A673 (cell line): ENCODE measurements around the gene DLEC1. TPM values are rescaled to one million over a fixed set of nuclear protein-coding genes. Genes with fewer than 3 reads are reported as not detected.

Experiments used
- BruUV-seq: library from RNA; stranded (reverse); fragments of 400-500 nt; replicated peaks from 2 replicates; lab custom pipeline; 2021; lab: Mats Ljungman, UMichigan
- CTCF ChIA-PET: fragments of 300-600 bp; sonication (Branson Sonifier 250); formaldehyde crosslinking; loops from one replicate; lab custom pipeline; 2022; ENCODE audit warnings: antibody characterized with exemption; lab: Charles Lee
- POLR2A ChIA-PET: fragments of 300-600 bp; sonication (Branson Sonifier 250); formaldehyde crosslinking; loops from one replicate; lab custom pipeline; 2022; ENCODE audit warnings: antibody characterized with exemption; ENCODE audit not compliant: low non-redundant PET; lab: Charles Lee
- DNase-seq: peaks from one replicate; pipeline ENCODE4 v3.0.0-alpha.2; 2015; ENCODE audit warnings: low spot score
- H3K27ac ChIP-seq: fragments of 200-600 bp; sonication (generic); 2 replicates; pipeline ENCODE4 v1.5.1; 2016; ENCODE audit warnings: mixed run types, low read depth, mild to moderate bottlenecking, mixed read lengths, antibody characterized with exemption, low read length; ENCODE audit not compliant: poor library complexity, severe bottlenecking
- H3K27me3 ChIP-seq: fragments of 200-600 bp; sonication (generic); replicated peaks from 2 replicates; pipeline ENCODE4 v1.6.1; 2017; ENCODE audit warnings: mixed run types, low read depth, mild to moderate bottlenecking, mixed read lengths, antibody characterized with exemption, low read length; ENCODE audit not compliant: insufficient read depth, poor library complexity
- H3K36me3 ChIP-seq: fragments of 200-600 bp; sonication (generic); 2 replicates; pipeline ENCODE4 v1.6.1; 2016; ENCODE audit warnings: mixed run types, mild to moderate bottlenecking, mixed read lengths, antibody characterized with exemption, low read length; ENCODE audit not compliant: insufficient read depth, poor library complexity, severe bottlenecking
- H3K4me1 ChIP-seq: fragments of 200-600 bp; sonication (generic); 2 replicates; pipeline ENCODE4 v1.6.1; 2017; ENCODE audit warnings: mixed run types, mild to moderate bottlenecking, mixed read lengths, antibody characterized with exemption, low read length; ENCODE audit not compliant: insufficient read depth, poor library complexity, severe bottlenecking
- H3K4me3 ChIP-seq: fragments of 200-600 bp; sonication (generic); 2 replicates; pipeline ENCODE4 v1.5.1; 2016; ENCODE audit warnings: low read depth, mixed run types, mild to moderate bottlenecking, mixed read lengths, low read length; ENCODE audit not compliant: poor library complexity, severe bottlenecking
- H3K9me3 ChIP-seq: fragments of 200-600 bp; sonication (generic); 2 replicates; pipeline ENCODE4 v1.6.1; 2016; ENCODE audit warnings: mixed run types, low read depth, mild to moderate bottlenecking, mixed read lengths, antibody characterized with exemption, low read length; ENCODE audit not compliant: poor library complexity, severe bottlenecking
- EZH2 ChIP-seq: fragments of 200-600 bp; sonication (generic); IDR thresholded peaks from 2 replicates; pipeline ENCODE4 v1.6.1; 2017; ENCODE audit warnings: borderline replicate concordance, low read depth, mild to moderate bottlenecking, mixed read lengths, antibody characterized with exemption, low read length; ENCODE audit not compliant: poor library complexity, severe bottlenecking
- intact Hi-C: fragments of 100-400 bp; cut with micrococcal nuclease; formaldehyde crosslinking; loops from one replicate; pipeline ENCODE4 v1.10.0; 2022; ENCODE audit not compliant: unreplicated experiment
- total RNA-seq: library from RNA; stranded (reverse); gene quantifications from 2 replicates; pipeline ENCODE4 v1.2.3, GENCODE V29; 2021
- TF ChIP-seq, protein P1 (sequence below): fragments of 300-800, 200-600 bp; sonication (generic); conservative IDR thresholded peaks from 2 replicates; pipeline ENCODE4 v1.5.1; 2017; ENCODE audit warnings: low read depth, mild to moderate bottlenecking, antibody characterized with exemption, low read length, moderate library complexity, mixed read lengths

Gene DLEC1
- total RNA-seq, 1 experiment from 2014 or later = not detected

DNA sequence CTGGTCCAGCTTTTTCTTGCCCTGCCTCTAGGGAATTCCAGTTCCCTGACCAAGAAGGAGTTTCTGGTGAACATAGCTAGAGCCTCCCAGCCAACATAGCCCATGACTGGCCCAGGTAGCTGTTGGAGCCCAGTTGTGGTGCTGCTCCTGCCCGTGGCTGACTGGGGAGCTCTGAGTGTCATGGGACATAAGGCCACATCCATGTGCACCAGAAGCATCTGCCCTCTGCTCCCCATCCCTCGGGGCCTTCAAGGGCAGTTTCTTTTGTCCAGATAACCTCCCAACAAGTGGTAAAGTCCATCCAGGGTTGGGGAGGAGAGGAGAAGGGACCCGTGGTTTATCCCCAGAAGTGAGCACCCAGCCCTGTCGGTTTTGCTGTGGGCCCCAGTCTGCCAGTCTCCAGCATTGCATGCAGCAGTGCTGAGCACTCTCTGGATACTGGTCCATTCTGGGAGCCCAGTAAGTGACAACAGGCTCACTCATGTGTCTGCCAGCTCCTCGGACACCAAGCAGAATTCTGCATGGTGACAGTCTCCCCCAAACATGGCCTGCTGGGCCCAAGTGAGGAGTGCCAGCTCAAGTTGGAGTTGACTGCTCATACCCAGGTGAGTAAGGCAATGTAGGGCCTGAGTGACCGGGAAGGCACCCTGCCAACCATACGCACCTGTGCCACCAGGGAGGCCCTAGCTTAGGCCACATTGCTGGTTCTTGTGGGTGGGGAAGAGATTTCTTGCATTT, 69.1 kb downstream of the DLEC1 start:
- Histone ChIP-seq H3K36me3 (no peaks in the 10 kb centered on the region), H3K9me3 (no peaks in the 10 kb centered on the region), H3K27me3 (no peaks in the 10 kb centered on the region), H3K4me3 (no peak overlapping the region), H3K27ac (no peak overlapping the region), H3K4me1 (no peaks in the 10 kb centered on the region)
- no peak for DNase-seq
- POLR2A ChIA-PET = no interaction called here
- intact Hi-C loops = no loop called here
- CTCF ChIA-PET = no interaction called here
- BruUV-seq = no TSS peak
- TF ChIP-seq, protein P1, sequence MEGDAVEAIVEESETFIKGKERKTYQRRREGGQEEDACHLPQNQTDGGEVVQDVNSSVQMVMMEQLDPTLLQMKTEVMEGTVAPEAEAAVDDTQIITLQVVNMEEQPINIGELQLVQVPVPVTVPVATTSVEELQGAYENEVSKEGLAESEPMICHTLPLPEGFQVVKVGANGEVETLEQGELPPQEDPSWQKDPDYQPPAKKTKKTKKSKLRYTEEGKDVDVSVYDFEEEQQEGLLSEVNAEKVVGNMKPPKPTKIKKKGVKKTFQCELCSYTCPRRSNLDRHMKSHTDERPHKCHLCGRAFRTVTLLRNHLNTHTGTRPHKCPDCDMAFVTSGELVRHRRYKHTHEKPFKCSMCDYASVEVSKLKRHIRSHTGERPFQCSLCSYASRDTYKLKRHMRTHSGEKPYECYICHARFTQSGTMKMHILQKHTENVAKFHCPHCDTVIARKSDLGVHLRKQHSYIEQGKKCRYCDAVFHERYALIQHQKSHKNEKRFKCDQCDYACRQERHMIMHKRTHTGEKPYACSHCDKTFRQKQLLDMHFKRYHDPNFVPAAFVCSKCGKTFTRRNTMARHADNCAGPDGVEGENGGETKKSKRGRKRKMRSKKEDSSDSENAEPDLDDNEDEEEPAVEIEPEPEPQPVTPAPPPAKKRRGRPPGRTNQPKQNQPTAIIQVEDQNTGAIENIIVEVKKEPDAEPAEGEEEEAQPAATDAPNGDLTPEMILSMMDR = no peak
- no peak for TF ChIP-seq EZH2

DNA sequence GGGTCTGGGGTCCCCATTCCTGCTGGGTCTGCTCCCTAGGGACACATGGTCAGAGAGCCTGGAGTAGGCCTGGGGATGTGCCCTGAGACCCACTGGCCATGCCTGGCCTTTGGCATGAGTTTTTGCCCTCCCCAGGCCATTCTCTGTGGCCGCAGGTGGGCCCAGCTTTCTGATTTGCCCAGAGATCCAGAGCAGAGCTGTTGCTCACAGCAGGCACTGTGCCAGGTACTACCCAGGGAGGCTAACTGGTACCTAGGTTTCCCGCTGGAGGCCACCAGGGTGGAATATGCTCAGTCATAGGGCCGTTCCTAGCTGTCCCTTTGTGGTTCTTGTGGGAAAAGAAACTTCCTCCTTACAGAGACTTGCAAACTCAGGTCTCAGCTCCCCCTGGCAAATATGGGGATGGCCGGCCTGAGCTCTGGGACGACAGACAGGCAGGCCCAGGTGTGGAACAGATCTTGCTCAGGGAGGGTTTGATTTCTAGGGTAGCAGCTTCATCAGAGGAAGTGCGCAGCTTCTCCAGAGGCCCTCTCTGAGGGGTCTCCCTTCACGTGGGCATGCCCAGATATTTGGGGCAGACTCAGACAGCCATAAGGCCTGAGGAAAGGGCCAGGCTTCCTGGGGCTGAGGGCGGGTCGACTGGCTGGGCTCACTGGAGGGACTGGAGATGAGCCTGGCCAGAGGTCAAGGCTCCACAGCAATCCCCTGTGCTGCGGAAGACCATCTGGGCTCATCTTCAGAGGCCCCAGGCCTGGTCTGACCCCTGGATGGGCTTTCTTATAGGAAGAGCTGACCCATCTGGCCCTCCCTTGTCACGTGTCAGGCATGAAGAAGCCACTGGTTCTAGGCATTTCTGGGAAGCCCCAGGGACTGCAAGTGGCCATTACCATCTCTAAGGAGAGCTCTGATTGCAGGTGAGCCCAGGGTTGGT, 69.9 kb downstream of the DLEC1 start:
- Histone ChIP-seq H3K27ac (no peak overlapping the region), H3K4me1 (no peaks in the 10 kb centered on the region), H3K9me3 (no peaks in the 10 kb centered on the region), H3K27me3 (no peaks in the 10 kb centered on the region), H3K36me3 (no peaks in the 10 kb centered on the region), H3K4me3 (no peak overlapping the region)
- no TSS peak for BruUV-seq
- ChIA-PET CTCF (interaction anchor here (0.5 kb wide), 1 partner anchor 291 kb away, joined by 3 read pairs; no protein-coding TSS in a partner anchor), POLR2A (no interaction called here)
- TF ChIP-seq EZH2 = no peak
- TF ChIP-seq, protein P1 = no peak
- no peak for DNase-seq
- intact Hi-C loops = no loop called here

DNA sequence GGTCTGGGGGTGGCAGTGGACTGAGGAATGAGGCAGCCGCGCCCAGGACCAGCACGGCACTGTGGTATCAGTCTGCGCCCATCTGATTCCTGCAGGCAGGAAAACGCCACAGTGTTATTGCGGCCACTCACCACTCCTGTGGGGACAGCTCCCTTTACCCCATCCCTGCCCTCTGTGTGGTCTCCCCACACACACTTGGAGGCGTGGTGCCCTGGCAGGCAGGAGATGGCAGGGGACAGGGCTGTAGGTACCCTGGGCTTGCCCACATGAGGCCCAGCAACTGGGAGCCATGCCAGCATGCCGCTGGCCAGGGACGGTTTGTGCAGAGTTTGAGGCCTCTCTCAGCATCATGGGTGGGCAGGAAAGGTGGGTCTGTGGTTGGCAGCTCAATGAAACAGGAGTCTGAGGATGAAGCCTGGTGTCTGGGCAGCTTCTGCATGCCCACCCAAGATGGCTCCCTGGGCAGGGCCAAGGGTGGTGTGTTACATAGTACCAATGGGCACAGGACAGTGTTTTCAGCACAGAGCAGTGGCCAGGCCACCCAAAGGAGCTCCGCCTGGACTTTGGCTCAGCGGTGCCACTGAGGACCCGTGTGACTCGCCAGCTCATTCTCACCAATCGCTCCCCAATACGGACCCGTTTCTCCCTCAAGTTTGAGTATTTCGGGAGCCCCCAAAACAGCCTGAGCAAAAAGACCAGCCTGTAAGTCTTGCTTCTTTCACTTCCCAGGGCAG, 70.7 kb downstream of the DLEC1 start:
- Histone ChIP-seq H3K4me3 (no peak overlapping the region), H3K4me1 (no peaks in the 10 kb centered on the region), H3K9me3 (no peaks in the 10 kb centered on the region), H3K27me3 (no peaks in the 10 kb centered on the region), H3K36me3 (no peaks in the 10 kb centered on the region), H3K27ac (no peak overlapping the region)
- intact Hi-C loops = loop anchor here (10.0 kb wide), 1 partner anchor 175 kb away; the partner anchor contains the start of gene SLC22A14
- ChIA-PET POLR2A (no interaction called here), CTCF (no interaction called here)
- BruUV-seq = no TSS peak
- DNase-seq = no peak
- TF ChIP-seq EZH2 = no peak
- TF ChIP-seq, protein P1 = no peak
